Cerebellar nuclear complex (tissue), 1 donor: ENCODE results near the gene ABCB10.
A peak's percentile ranks its signal among the peaks of the same experiment; 100 is the strongest.
"Not testable (repeated sequence)": the region's sequence is repeated elsewhere in the genome, so short reads cannot be mapped to it uniquely, and the experiment has no call there.

Experiments used
- DNase-seq, 2 experiments: peaks; one replicate each; lab custom pipeline; 2025; lab: John Stamatoyannopoulos, UW

The ABCB10 gene

DNA sequence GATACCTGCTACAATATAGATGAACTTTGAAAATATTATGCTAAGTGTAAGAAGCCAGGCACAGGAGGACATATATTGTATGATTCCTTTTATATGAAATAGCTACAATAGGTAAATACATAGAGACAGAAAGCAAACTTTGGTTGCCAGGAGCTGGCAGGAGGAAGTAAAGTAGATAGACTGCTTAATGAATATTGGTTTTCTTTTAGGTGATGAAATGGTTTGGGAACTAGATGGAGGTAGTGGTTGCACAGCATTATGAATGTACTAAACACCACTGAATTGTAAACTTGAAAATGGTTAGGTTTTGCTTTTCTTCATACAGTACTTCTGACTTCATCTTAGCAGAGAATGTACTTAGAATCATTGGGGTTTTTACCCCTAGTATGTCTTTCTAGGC, 21.5 kb downstream of the ABCB10 start:
- no peak for DNase-seq

DNA sequence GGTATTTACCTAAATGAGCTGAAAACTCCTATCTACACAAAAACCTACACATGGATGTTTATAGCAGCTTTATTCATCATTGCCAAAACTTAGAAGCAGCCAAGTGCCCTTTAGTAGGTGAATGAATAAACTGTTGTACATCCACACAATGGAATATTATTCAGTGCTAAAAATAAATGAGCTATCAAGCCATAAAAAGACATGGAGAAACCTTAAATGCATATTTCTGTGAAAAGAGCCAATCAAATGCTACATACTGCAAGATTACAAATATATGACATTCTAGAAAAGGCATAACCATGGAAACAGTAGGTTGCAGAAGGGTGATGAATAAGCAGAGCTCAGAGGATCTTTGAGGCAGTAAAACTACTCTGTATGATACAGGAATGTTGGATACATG, 23.3 kb downstream of the ABCB10 start:
- no peak for DNase-seq

DNA sequence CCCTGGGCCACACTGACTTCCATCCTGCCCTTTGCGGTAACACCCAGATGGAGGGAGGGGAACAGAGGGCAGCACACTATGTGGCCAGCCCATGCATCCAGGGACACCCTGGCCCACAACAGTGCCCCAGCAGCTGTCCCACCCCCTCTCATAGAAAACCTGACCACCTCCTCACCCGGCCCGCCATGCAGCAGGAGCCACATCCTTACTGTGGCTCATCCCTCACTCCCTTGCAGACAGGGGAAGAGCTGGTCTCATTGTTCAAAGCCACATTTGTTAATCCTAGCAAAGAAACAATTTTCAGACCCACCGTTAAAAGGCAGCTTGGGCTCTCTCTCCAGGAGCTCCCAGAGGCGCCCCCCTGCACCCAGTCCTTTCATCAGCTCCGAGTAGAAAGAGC, 27.2 kb downstream of the ABCB10 start:
- DNase-seq = no peak

DNA sequence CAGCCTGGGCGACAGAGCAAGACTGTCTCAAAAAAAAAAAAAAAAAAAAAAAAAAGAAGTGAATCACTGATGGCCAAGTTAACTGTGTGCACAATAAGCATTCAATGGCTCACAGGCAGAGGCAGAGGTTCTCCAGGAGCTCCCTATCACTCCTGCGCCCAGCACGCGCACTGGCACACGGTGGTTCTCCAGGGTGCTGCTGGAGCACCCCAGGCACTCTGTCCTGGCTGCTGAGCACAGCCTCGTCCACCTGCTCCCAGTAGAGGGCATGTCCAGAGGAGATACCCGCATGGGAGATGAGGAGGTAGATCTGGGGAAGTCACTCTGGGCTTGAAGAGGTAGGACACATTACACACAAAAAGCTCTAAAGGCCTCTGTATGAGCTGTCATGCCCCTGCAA, 28.9 kb downstream of the ABCB10 start:
- no peak for DNase-seq

DNA sequence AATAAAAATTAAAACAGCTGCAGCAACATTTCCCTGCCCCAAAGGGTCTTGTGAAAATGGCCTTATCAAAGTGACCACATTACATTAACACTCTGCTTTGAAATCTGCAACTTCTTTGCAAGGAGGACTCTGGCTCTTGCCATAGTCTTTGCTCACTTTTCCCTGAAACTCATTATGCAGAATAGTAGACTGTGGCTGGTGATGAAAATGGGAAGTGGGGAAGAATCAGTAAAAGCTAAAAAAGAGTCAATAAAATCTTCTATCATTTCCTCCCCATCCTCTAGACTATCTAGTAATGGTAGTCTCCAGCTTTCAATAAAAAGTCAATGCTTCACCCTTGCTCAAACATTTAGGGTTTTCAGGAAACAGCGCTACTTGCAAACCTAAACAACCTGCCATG, 31.8 kb downstream of the ABCB10 start:
- DNase-seq = no peak

DNA sequence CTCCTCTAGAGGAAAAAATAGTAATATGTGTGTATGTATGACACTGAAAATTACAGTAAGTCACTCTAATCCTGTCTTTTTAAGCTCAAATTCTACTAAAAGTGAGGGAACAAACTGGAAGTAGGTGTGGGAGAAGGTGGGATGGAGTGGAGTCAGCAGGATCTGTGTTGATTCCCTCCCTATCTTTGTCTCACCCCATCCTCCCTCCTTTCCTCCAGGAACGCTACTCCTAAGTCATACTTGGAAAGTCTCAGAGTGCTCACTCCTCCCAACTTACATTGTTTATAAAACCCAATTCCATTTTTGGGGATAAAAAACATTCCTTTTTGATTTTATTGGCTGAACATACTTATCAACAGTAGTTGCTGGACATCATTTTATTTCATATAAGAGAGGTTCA, 35.5 kb downstream of the ABCB10 start:
- no peak for DNase-seq

DNA sequence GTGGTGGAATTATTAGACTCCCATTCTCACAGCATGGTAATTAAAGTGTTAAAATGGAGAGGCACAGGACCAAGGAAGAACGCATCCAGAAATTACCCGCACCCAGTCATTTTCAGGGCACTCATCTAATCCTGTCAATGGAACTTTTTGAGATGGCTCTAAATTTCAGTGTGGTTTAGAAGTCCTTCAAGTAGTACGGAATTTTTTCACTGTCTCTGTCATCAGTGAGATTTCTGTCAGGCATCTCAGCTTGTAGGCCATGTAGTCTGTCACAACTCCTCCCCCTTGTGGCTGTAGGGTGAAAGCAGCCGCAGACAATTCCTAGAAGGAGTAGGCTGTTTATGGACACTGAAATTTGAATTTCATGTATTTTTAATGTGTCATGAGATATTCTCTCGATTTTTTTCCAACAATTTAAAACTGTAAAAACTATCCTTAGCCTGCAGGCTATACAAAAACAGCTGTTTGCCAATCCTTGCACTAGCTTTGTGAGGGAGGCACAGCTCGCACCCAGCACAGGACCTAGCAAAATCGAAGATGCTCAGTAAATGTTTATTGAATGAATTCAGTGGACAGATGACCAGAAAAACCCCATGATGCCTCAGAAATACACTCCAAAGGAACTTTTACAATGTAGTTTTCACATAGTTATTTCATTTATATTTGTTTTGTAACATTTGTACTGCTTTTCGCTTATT, 43.8 kb downstream of the ABCB10 start:
- peak in 1 of 2 experiments; percentile 47 for DNase-seq

DNA sequence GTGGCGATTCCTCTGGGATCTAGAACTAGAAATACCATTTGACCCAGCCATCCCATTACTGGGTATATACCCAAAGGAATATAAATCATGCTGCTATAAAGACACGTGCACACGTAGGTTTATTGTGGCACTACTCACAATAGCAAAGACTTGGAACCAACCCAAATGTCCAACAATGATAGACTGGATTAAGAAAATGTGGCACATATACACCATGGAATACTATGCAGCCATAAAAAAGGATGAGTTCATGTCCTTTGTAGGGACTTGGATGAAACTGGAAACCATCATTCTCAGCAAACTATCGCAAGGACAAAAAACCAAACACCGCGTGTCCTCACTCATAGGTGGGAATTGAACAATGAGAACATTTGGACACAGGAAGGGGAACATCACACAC, 46.9 kb downstream of the ABCB10 start:
- not testable (repeated sequence) for DNase-seq

DNA sequence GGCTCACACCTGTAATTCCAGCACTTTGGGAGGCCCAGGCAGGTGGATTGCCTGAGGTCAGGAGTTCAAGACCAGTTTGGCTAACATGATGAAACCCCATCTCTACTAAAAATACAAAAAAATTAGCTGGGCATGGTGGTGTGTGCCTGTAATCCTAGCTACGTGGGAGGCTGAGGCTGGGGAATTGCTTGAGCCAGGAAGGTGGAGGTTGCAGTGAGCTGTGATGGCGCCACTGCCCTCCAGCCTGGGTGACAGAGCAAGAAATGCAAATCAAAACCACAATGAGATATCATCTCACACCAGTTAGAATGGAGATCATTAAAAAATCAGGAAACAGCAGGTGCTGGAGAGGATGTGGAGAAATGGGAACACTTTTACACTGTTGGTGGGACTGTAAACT, 47.3 kb downstream of the ABCB10 start:
- DNase-seq = not testable (repeated sequence)

DNA sequence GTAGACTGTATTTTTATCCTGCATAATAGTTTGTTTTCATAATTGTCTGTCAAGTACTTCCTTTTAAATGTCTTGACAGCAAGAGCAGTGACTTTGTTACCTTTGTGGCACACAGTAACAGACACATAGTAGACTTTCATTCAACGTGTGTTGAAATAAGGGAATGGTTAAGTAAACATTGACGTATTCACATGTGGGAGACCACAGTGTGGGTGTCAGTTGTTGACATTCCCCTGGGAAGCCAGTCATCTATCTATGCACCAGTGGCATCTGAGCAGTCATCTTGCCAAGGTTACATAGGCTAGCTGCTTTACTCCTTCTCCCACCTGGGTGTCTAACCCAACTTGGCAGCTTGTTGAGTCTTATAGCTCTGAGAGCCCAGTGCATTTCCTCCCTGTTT, 48.9 kb downstream of the ABCB10 start:
- DNase-seq = no peak

DNA sequence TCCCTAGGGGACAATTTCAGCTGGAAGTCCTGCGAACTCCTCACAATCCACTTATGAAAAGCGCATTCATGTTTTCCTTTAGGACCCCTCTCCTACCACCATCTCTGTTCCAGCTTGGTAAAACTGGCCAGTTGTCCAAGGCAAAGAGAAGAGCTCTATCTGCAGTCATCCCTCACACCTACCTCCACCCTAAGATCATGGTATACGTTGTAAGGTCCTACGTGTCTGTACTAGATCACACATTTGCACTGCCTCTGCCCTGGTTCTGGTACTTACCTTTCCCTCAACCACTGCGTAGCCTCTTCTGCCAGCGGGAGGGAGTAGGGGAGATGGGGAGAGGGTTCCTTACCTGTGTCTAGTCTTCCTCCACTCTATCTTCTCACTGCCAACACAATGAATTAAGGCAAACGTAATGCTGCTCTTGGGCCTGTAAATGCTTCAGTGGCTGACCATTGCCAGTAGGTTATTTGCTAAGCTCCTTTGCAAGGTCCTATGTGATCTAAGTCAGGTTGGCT, 49.6 kb downstream of the ABCB10 start:
- no peak for DNase-seq

DNA sequence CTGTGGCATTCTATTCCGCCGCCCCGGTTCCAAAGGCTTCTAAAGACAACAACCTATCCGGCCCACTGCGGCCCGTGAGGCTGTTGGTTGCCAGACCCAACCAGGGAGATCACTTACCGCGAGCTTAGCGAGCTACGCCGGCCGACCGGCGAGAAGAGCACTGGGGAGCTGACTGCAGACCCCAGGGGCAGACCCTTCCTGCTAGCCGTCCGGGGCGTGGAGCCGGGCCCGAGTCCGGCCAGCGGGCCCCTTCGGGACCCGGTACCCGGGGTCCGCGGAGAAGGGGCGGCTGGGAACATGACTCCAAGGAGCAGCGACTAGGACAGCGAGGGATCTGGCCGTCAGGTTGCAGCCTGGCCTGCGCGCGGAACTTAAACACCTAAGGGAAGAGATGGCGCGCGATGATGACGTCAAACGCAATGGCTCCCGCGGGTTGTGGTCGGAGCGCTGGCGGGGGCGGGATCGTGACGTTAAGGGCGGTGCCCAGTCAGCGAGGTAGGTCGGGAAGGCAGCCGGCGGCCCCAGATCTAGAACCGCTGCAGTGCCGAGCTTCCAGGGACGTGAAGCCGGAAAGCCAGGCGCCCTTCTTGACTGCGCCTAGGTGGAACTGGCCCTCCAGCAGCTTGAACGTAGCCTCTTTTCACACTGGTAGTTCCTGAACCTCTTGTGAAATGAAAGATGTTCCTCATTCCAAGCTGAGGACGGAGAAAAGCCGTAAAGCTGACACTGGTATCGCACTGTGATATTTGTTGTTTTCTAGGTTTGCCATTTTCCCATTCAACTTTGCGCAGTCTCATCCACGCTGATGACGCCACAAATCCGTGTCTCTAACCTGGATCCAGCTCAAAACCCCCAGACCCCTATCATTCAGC, 50.3 kb downstream of the ABCB10 start, which contains the start of gene NUP133:
Gene NUP133, minus strand, starts transcription at position 391 of the 872 bp plus-strand sequence. Its CDS starts 92 bp downstream, at position 299.
- DNase-seq = peak; percentile 60 to 86

DNA sequence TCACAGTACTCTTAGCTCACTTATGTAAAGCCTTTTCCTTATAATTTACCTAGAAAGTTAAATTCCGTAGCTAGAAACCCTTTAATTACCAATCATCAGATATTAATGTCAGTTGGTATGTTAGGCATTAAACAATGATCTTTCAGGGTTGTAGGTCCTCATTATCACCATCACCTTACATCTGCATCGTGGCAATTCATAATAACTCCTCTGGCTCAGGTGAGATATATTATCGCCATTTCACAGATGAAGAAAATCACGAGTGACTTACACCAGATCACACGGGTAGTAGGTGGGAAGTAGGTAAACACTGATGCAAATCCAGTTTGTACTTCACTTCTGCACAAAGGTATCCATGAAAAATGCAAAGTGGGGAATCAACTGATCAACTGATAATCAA, 51.0 kb downstream of the ABCB10 start:
- no peak for DNase-seq

DNA sequence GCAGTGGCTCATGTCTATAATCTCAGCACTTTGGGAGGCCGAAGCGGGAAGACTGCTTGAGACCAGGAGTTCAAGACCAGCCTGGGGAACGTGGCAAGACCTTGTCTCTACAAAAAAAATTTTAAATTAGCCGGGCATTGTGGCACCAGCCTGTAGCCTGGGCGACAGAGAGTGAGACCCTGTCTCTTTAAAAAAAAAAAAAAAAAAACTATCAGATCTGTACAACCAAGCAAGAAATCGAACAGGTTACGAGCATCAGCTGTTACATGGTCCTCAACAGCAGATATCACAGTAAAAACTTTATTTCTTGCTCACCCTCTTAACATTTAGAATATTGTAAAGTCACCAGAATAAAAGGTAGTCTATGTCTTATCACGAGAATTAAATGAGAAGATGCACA, 51.9 kb downstream of the ABCB10 start:
- no peak for DNase-seq

DNA sequence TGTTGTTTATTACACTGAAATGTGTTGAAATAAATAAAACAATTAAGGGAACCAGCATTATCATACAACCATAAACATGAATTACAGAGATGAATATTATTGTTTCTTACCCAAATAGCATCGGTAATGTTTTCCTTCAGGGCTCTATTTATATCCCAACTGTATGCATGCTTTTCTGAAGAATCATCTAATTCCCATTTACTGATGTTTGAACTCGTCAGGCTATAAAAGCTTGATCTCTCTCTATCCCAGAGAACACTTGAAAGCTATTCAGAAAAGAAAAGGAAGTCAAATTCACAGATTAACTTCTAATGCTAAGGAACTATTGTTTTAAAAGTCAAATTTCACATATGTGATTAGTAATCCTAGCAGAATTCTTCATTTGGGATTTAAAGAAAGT, 62.7 kb downstream of the ABCB10 start:
- no peak for DNase-seq

DNA sequence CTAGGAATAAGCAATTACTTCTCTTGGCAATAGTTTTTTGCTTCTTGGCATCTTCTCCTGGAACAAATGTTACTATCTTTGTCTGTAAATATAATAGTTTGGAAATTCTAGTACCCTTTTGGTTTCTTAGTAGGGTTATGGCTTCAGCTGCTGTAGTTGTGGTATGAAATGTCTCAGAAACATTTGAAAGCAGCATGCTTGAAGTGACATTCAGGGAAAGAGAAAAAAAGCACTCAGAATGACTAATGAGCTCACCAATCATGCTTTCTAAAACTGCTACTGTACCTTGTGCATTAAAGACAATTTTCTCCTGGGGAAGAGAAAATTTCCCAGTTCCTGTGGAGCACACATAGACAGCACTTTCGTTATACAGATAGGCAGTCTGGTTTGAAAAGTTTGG, 71.3 kb downstream of the ABCB10 start:
- no peak for DNase-seq

DNA sequence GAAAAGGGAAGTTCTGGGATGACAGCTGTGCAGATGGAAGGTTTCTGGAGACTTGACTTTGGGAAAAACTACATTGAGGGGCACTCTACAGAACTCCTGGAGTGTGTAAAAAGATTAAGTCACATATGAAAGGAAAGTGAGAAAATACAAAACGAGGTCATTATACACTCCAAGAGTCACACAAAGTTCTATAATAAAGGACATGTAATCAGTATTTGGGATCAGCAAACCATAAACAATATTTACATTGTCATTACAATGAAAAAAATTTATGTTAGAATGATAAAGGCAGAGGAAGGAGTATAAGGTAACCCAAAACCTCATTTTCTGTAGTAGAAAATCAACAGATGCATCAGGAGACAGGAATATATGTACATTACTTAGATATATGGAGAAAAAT, 73.2 kb downstream of the ABCB10 start:
- no peak for DNase-seq

DNA sequence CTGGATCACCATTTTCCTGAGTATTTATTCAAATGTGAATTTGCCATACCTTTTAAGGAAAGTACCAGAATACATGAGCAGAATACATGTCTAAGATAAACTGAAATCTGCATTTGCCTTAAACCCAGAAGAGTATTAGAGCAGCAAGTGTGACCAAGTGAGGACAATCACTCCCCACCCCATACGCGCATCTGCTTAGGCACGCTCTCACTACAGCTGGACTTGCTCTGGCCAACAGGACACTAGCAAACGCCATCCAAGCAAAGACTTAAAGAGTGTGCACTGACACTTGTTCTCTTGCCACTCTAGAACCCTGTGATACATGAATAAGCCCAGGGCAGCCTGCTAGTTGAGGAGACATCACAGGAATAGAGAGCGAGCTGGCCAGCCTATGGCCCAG, 76.0 kb downstream of the ABCB10 start:
- DNase-seq = no peak

DNA sequence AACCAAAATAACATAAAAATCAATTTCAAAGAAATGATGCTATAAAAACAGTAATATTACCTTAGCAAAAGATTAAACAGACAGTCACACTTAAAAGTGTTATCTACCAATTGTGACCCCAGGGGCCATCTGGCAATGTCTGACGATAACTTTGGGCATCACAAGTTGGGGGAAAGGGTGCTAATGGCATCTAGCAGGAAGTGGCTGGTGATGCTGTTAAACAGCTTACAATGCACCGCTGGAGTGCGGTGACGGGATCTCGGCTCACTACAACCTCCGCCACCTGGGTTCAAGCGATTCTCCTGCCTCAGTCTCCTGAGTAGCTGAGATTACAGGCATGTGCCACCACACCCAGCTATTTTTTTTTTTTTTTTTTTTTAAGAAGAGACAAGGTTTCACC, 78.0 kb downstream of the ABCB10 start:
- no peak for DNase-seq

DNA sequence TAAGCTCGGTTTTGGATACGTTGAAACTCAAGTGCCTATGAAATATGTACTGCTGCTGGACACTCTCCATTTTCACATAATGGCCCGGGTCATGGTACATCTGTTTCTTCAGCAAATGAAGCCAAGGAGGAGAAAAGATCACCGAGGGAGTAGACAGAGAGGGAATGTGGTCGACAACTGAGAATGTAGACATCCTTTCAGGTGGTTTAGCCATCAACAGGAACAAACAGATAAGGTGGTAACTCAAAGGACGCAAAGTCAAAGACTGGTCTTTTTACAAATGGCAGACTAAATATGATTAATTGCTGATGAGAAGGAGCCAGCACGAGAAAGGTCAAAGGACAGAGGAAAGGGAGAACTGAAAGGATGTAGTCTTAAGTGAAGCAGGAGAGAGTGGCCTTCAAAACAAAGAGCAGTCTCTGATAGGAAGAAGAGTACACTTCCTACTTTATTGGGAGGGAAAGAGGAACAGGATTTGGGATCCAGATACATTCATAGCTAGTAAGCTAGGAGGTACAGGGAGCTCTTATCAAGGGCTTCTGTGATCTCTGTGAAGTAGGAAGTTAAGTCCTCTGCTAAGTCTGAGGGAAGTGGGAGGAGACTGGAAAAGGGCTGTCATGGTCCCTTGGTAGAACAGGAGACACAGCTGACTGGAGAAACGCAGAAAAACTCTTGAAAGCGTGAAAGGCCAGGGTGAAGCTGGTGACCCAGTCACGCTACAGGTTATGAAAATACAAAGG, 78.7 kb downstream of the ABCB10 start:
- DNase-seq = no peak

DNA sequence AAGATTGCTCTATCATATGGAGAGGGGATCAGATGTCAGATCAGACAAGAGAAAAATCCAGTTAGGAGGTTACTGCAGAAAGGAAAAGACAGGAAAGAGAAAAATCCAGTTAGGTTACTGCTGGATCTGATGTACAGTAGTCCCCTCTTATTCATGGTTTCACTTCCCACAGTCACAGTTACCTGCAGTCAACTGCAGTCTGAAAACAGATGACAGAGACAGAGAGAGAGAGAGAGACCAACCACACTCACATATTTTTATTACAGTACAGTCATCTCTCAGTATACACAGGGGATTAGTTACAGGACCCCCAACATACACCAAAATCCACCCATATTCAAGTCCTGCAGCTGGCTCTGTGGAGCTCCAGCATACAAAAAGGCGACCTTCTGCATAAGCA, 79.7 kb downstream of the ABCB10 start:
- no peak for DNase-seq

DNA sequence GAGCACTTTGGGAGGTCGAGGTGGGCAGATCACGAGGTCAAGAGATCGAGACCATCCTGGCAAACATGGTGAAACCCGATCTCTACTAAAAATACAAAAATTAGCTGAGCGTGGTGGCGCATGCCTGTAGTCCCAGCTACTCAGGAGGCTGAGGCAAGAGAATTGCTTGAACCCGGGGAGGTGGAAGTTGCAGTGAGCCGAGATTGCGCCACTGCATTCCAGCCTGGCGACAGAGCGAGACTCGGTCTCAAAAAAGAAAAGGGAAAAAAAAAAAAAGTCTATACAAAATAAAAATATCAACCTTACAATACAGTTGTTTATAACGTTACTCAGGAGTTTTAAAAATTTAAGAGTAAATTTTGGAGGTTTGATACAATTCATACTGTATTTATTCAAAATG, 82.6 kb downstream of the ABCB10 start:
- DNase-seq = not testable (repeated sequence)
